IMR-90 (cell line): ENCODE data around the gene ATP6V0E2. TPM values are rescaled to one million over a fixed set of nuclear protein-coding genes. Genes with fewer than 3 reads are reported as not detected.
"Not testable (repeated sequence)": the region's sequence is repeated elsewhere in the genome, so short reads cannot be mapped to it uniquely, and the experiment has no call there.

ENCODE experiments used
- ATAC-seq: fragments of 200-7000 bp; cut with Tn5 transposase; 2 replicates; pipeline ENCODE4 v1.9.1; 2020; ENCODE audit warnings: low read depth, mild to moderate bottlenecking, moderate library complexity
- BruUV-seq: library from RNA; stranded (reverse); fragments of 400-500 nt; replicated peaks from 2 replicates; lab custom pipeline; 2021; lab: Mats Ljungman, UMichigan
- CTCF ChIA-PET: fragments of 300-600 bp; formaldehyde crosslinking; extraction: SDS; loops from one replicate; lab custom pipeline; 2021; ENCODE audit warnings: antibody characterized with exemption; lab: Yijun Ruan, JAX
- POLR2A ChIA-PET: fragments of 300-600 bp; sonication (Branson Sonifier 250); formaldehyde crosslinking; loops from one replicate; lab custom pipeline; 2022; ENCODE audit warnings: antibody characterized with exemption; ENCODE audit not compliant: unreplicated experiment; lab: Charles Lee
- DNase-seq: peaks from one replicate; pipeline ENCODE4 v3.0.0; 2013
- H2AFZ ChIP-seq: replicated peaks from 2 replicates; pipeline ENCODE3; 2013; ENCODE audit warnings: low read length, mild to moderate bottlenecking; ENCODE audit not compliant: poor library complexity
- H2AK5ac ChIP-seq: 2 replicates; pipeline ENCODE4 v1.6.1; 2013; ENCODE audit warnings: low read depth, low read length, inconsistent platforms
- H2AK9ac ChIP-seq: replicated peaks from 2 replicates; pipeline ENCODE3; 2013; ENCODE audit warnings: mild to moderate bottlenecking, low read depth, low read length, moderate library complexity; ENCODE audit not compliant: poor library complexity
- H2BK120ac ChIP-seq: 2 replicates; pipeline ENCODE4 v1.6.1; 2013; ENCODE audit warnings: low read depth, low read length, inconsistent platforms
- H2BK15ac ChIP-seq: 3 replicates; pipeline ENCODE4 v1.6.1; 2013; ENCODE audit warnings: low read depth, low read length, inconsistent platforms
- H2BK20ac ChIP-seq: 2 replicates; pipeline ENCODE4 v1.6.1; 2013; ENCODE audit warnings: low read depth, mild to moderate bottlenecking, inconsistent platforms, low read length, moderate library complexity
- H2BK5ac ChIP-seq: 2 replicates; pipeline ENCODE4 v1.6.1; 2013; ENCODE audit warnings: mild to moderate bottlenecking, low read depth, low read length, inconsistent platforms; ENCODE audit not compliant: poor library complexity, severe bottlenecking
- H3K14ac ChIP-seq: replicated peaks from 2 replicates; pipeline ENCODE4 v1.6.1; 2013; ENCODE audit warnings: low read depth, low read length, inconsistent platforms
- H3K18ac ChIP-seq: 2 replicates; pipeline ENCODE4 v1.6.1; 2013; ENCODE audit warnings: low read depth, low read length, control low read depth
- H3K23ac ChIP-seq: 2 replicates; pipeline ENCODE4 v1.6.1; 2013; ENCODE audit warnings: low read depth, low read length, inconsistent platforms
- H3K27ac ChIP-seq: 2 replicates; pipeline ENCODE4 v1.5.1; 2013; ENCODE audit warnings: mild to moderate bottlenecking, control low read depth, low read length; ENCODE audit not compliant: insufficient read depth
- H3K27me3 ChIP-seq: 2 replicates; pipeline ENCODE4 v1.6.1; 2013; ENCODE audit warnings: low read length; ENCODE audit not compliant: control insufficient read depth, insufficient read depth
- H3K36me3 ChIP-seq: 2 replicates; pipeline ENCODE4 v1.6.1; 2013; ENCODE audit warnings: low read length, mixed read lengths; ENCODE audit not compliant: control insufficient read depth, insufficient read depth
- H3K4ac ChIP-seq: 2 replicates; pipeline ENCODE4 v1.6.1; 2013; ENCODE audit warnings: low read depth, low read length, inconsistent platforms
- H3K4me1 ChIP-seq: 2 replicates; pipeline ENCODE4 v1.6.1; 2013; ENCODE audit warnings: low read length, mixed read lengths; ENCODE audit not compliant: control insufficient read depth, insufficient read depth
- H3K4me2 ChIP-seq: 2 replicates; pipeline ENCODE4 v1.6.1; 2013; ENCODE audit warnings: low read depth, mild to moderate bottlenecking, control low read depth, low read length, moderate library complexity
- H3K4me3 ChIP-seq: 2 replicates; pipeline ENCODE4 v1.5.1; 2013; ENCODE audit warnings: low read depth, mild to moderate bottlenecking, control low read depth, low read length, moderate library complexity; ENCODE audit not compliant: insufficient read depth
- H3K56ac ChIP-seq: 2 replicates; pipeline ENCODE4 v1.6.1; 2013; ENCODE audit warnings: low read length, inconsistent platforms; ENCODE audit not compliant: insufficient read depth; ENCODE audit errors: extremely low read depth
- H3K79me1 ChIP-seq, 2 experiments: 2 replicates each; pipeline ENCODE4 v1.6.1; 2013; ENCODE audit warnings: low read length in 2 of 2, inconsistent platforms in 1 of 2, low read depth in 1 of 2
- H3K9ac ChIP-seq: 2 replicates; pipeline ENCODE4 v1.6.1; 2013; ENCODE audit warnings: low read depth, low read length, control low read depth
- H3K9me1 ChIP-seq: 2 replicates; pipeline ENCODE4 v1.6.1; 2013; ENCODE audit warnings: low read length, inconsistent platforms; ENCODE audit not compliant: insufficient read depth
- H3K9me3 ChIP-seq: 2 replicates; pipeline ENCODE4 v1.6.1; 2013; ENCODE audit warnings: low read length; ENCODE audit not compliant: control insufficient read depth, insufficient read depth
- H4K20me1 ChIP-seq: 2 replicates; pipeline ENCODE4 v1.6.1; 2013; ENCODE audit warnings: low read length, inconsistent platforms; ENCODE audit not compliant: insufficient read depth
- H4K5ac ChIP-seq: 2 replicates; pipeline ENCODE4 v1.6.1; 2013; ENCODE audit warnings: mild to moderate bottlenecking, low read depth, low read length, control low read depth
- H4K8ac ChIP-seq, 2 experiments: 2 replicates each; pipeline ENCODE4 v1.6.1; 2013; ENCODE audit warnings: low read depth in 2 of 2, low read length in 2 of 2, control low read depth in 1 of 2, inconsistent platforms in 1 of 2
- H4K91ac ChIP-seq: 2 replicates; pipeline ENCODE4 v1.6.1; 2013; ENCODE audit warnings: low read depth, low read length, inconsistent platforms; ENCODE audit not compliant: insufficient read depth
- BHLHE40 ChIP-seq: fragments of 150-350 bp; IDR thresholded peaks from 2 replicates; pipeline ENCODE4 v1.6.1; 2016; ENCODE audit warnings: mild to moderate bottlenecking, low read depth, low read length
- ELK1 ChIP-seq: fragments of 150-350 bp; IDR thresholded peaks from 2 replicates; pipeline ENCODE4 v1.6.1; 2016; ENCODE audit warnings: low read depth, mild to moderate bottlenecking, low read length, moderate library complexity, borderline replicate concordance
- FOS ChIP-seq: fragments of 150-350 bp; IDR thresholded peaks from 2 replicates; pipeline ENCODE4 v1.6.1; 2016; ENCODE audit warnings: low read depth, low read length
- MAFK ChIP-seq: IDR thresholded peaks from 2 replicates; pipeline ENCODE4 v1.6.1; 2012; ENCODE audit warnings: low read depth, low read length, improper control_type of control experiment
- WGBS, 2 experiments: methylation state at CpG; one replicate each; pipeline versions ENCODE4 v1.1.5 to v1.1.7; 2013; ENCODE audit warnings: missing lambda C conversion rate in 2 of 2; ENCODE audit not compliant: insufficient read length in 1 of 2; ENCODE audit errors: extremely low coverage in 2 of 2; 5-methylcytosine and 5-hydroxymethylcytosine counted together
- dilution Hi-C: fragments of 300-500 bp; cut with HindIII; formaldehyde crosslinking; loops from one replicate; pipeline ENCODE4 v1.14.3; 2018; ENCODE audit warnings: low sequenced_read_pairs; ENCODE audit not compliant: unreplicated experiment
- in situ Hi-C: fragments of 300-500 bp; cut with MboI; formaldehyde crosslinking; loops from 3 replicates; pipeline ENCODE4 v1.14.3; 2019; ENCODE audit warnings: low sequenced_read_pairs, inconsistent platforms, mixed read lengths
- intact Hi-C: fragments of 100-400 bp; cut with micrococcal nuclease; formaldehyde crosslinking; loops from 2 replicates; pipeline ENCODE4 v1.10.0; 2022
- polyA plus RNA-seq, 3 experiments: library from polyadenylated mRNA; depleted of rRNA; stranded (reverse); fragments of >200 nt; gene quantifications; 2 replicates each; pipeline ENCODE4 v1.2.3, GENCODE V29; 2012; ENCODE audit warnings: low replicate concordance in 1 of 3
- total RNA-seq: library from RNA; depleted of rRNA; stranded (reverse); fragments of >200 nt; gene quantifications from 2 replicates; pipeline ENCODE4 v1.2.3, GENCODE V29; 2012

ATP6V0E2 gene
- total and polyA plus RNA-seq, 2 of the 4 experiments (the other 2 are of a cell fraction), result 5.7 to 30.3 TPM

- TF ChIP-seq ELK1, result no peak
- TF ChIP-seq BHLHE40, result no peak
- no peak for TF ChIP-seq MAFK
- TF ChIP-seq FOS, result no peak
These were observed 13.5 kb downstream of the ATP6V0E2 start (continued) for GRCh38 chr7:149887311-149887710.

- H2AFZ ChIP-seq, H2BK15ac ChIP-seq, H4K91ac ChIP-seq, CTCF ChIA-PET, H2BK5ac ChIP-seq, H2BK120ac ChIP-seq, BruUV-seq, H2AK9ac ChIP-seq, H2AK5ac ChIP-seq, H3K36me3 ChIP-seq, H3K18ac ChIP-seq, intact Hi-C loops, H3K4me2 ChIP-seq, dilution Hi-C loops, H2BK20ac ChIP-seq, H3K4me3 ChIP-seq, H3K4ac ChIP-seq, POLR2A ChIA-PET, H3K9ac ChIP-seq, ATAC-seq, in situ Hi-C loops, DNase-seq, H3K79me1 ChIP-seq, H3K56ac ChIP-seq, H4K8ac ChIP-seq, H3K27ac ChIP-seq, H3K27me3 ChIP-seq, H4K5ac ChIP-seq, H4K20me1 ChIP-seq, H3K23ac ChIP-seq, H3K14ac ChIP-seq, H3K9me3 ChIP-seq, H3K4me1 ChIP-seq, H3K9me1 ChIP-seq: not testable (repeated sequence)
- WGBS, 2 experiments, result no CpG with 5 or more reads among the region's 2 CpGs
These were observed 16.9 kb downstream of the ATP6V0E2 start for GRCh38 chr7:149890715-149891114.

- WGBS, 2 experiments, result no CpG with 5 or more reads among the region's 8 CpGs
- dilution Hi-C loops, H4K91ac ChIP-seq, H3K9me1 ChIP-seq, H3K23ac ChIP-seq, CTCF ChIA-PET, H3K56ac ChIP-seq, H4K5ac ChIP-seq, ATAC-seq, H2BK120ac ChIP-seq, H3K18ac ChIP-seq, H4K8ac ChIP-seq, H3K79me1 ChIP-seq, H3K4ac ChIP-seq, POLR2A ChIA-PET, H2BK20ac ChIP-seq, H3K9me3 ChIP-seq, H3K4me1 ChIP-seq, H3K9ac ChIP-seq, H3K36me3 ChIP-seq, H3K27ac ChIP-seq, H4K20me1 ChIP-seq, H2AK9ac ChIP-seq, DNase-seq, H3K27me3 ChIP-seq, H2BK5ac ChIP-seq, BruUV-seq, H2AFZ ChIP-seq, H3K4me2 ChIP-seq, H3K4me3 ChIP-seq, in situ Hi-C loops, H2AK5ac ChIP-seq, H2BK15ac ChIP-seq, H3K14ac ChIP-seq, intact Hi-C loops: not testable (repeated sequence)
These were observed 21.2 kb downstream of the ATP6V0E2 start for GRCh38 chr7:149894957-149895356.
